NCI-H226 (cell line): Measurements from ENCODE around the gene CLNK.

Experiments
- DNase-seq: peaks from one replicate; pipeline ENCODE4 v3.0.0-alpha.2; 2015

Gene CLNK

GRCh38 chr4:10569491-10569890 is 115.1 kb downstream of the CLNK start:
- DNase-seq = no peak

- DNase-seq = no peak
Observed at GRCh38 chr4:10567766-10568165, 116.8 kb downstream of the CLNK start.

GRCh38 chr4:10565166-10565780 is 119.3 kb downstream of the CLNK start:
- DNase-seq = no peak

DNA sequence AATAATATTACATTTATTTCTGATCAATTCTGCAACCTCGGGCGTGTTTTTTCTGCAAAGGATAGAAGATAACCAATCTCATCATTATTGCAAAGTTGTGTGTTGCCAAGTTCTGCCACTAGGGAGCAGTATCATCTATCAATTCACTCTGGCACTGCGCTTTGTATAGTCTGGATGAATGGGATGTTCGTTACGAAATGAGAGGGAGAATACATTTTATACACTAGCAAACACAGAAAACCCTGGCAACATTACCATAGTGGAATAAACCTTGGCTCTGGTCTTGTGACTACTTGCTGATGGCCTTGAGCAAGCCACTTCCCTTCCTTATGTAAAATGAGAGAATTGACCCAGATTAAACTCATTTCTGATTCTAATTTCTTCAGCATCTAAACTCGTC is 129.9 kb downstream of the CLNK start:
- DNase-seq = peak; percentile 6

DNA sequence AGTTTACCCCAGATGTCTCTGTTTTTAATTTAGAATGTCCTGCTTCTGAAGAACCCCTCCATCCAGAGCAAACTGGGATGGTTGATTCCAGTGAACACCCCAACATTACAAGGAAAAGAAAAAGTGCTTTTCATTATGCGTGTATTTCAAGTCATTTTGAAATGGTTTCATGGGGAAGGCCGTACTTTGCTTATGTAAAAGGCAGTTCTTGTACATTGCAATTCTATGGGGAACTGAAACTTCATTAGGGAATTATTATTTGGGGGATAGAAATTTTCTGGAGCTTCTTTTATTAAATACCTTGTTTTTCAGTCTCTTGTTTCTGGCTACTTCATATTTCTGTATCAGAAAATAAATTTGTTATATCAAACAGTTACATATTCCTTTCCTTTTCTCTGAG is 130.4 kb downstream of the CLNK start:
- no peak for DNase-seq

GRCh38 chr4:10552591-10553280 is 131.8 kb downstream of the CLNK start:
- no peak for DNase-seq

GRCh38 chr4:10535912-10536311 is 148.7 kb downstream of the CLNK start:
- no peak for DNase-seq

DNA sequence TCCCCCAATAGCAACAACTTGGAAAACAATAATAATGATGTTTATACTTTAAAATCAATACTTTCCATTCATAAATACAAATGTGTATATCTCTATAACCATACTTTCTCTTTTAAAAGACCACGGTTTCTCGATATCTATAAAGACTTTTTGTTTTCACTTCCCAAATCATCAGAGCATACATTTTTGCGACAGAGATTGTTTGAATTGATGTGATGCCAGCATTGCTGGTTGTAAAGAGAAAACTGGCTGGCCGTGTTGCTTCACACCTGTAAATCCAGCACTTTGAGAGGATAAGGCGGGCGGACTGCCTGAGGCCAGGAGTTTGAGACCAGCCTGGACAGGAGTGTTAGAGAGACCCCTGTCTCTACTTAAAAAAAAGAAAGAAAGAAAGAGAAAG is 149.7 kb downstream of the CLNK start:
- no peak for DNase-seq

GRCh38 chr4:10532155-10532554 is 152.4 kb downstream of the CLNK start:
- no peak for DNase-seq

DNA sequence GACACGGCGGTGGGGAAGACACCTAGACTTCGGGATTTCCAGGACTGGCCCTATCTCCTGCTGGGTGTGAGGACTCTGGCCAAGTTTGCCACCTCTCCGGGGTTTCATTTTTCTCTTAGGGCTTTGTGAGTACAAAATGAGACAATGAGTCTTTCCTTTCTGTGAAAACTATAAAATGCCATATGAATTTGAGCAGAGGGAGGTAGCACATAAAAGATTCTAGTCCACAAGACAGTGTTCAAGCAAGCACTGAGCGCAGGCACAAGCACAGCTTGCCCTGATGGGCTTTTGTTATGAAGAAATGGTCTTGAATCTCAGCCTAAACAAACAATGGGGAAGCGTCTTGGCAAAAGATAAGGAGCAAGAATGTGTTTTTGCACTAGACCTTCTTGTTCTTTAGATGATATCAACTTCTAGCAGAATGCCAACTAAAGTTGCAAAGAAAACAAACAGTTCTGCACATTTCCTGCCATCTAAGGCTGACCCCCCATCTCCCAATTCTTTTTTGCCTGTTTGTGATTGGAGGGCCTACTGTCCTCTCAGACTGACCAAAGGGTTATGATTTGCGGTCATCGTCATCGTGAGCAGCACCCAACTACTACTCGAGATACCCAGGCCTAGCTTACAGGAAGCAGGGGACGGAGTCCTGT is 154.3 kb downstream of the CLNK start:
- peak; percentile 24 for DNase-seq

GRCh38 chr4:10529291-10530136 is 155.1 kb downstream of the CLNK start:
- peak; percentile 42 for DNase-seq

DNA sequence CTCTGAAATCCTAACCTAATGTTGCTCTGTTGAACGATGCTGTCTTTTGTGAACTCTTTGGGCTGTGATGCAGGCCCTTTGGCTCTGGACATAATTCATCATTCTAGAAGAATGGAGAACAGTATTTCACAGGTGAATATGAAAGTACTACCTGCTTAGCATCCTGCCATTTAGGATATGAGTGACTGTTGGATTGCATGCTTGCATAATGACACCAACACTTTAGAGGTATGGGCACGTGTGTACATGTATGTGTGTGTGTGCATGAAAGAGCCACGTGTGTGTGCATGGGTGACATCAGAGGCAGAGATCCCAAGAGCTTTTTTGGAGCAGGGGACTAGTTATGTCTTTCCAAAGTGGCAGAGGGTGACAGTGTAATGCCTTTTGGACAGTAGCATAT is 157.1 kb downstream of the CLNK start:
- DNase-seq = no peak

- no peak for DNase-seq
Observed at GRCh38 chr4:10526429-10527222, 157.9 kb downstream of the CLNK start.

GRCh38 chr4:10524196-10524833 is 160.3 kb downstream of the CLNK start:
- DNase-seq = no peak

- DNase-seq = no peak
Observed at GRCh38 chr4:10521424-10521823, 163.1 kb downstream of the CLNK start.

GRCh38 chr4:10509733-10510132 is 174.8 kb downstream of the CLNK start:
- no peak for DNase-seq

DNA sequence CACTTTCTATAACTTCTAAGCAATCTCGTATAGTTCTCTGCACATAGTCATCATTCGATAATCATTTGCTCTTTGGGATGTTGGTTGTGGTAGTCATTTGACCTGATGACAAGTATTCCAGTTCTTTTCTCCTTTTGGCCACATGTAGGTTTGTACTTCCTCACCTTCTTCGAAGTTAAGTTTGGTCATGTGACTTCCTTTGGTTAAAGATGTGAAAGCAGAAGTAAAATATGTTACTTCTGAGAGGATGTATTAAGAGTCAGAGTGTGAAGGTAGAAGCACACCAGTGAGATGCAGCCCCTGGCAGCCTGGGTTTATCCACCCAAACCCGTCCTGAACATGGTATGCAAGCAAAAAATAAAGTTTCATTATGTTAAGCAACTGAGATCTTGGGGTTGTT is 178.5 kb downstream of the CLNK start:
- DNase-seq = no peak

- no peak for DNase-seq
Observed at GRCh38 chr4:10504570-10505179, 179.9 kb downstream of the CLNK start.

GRCh38 chr4:10502717-10503116 is 181.9 kb downstream of the CLNK start:
- no peak for DNase-seq

DNA sequence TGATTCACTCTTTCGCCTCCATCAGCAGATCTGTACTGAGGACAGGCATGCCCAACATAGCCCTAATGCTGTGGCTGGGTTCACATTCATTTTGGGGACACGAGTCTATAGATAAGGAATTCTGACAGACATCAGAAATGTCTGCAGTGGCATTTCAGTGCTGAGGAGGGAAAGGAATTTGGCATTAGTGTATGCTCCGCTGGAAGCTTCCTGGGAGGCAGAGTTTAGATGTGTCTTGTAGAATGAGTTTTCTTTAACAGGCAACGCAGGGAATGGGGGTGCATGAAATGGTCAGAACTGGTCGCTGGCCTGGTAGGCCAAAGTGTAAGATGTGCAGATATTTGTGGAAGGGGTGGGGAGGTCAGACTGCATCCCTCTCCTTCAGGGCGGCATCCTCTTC is 183.8 kb downstream of the CLNK start:
- DNase-seq = no peak

DNA sequence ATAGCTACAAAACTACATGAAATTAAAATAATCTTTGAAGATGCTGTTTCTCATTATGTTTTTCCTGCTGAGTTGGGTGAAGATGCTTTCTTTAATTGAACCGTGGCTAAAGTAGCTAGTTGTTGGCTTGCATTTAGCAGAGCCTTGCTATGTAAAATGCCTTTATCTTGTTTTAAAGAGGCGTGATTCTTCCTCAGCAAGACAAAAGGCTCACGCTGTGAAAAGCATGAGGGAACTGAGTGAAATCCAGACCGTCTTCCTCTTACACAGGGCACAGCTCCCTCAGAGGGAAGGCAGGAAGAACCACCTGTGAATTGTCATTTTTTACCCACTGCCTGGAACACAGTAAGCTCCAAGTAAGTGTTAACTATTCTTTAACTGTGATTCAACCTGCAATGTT is 188.4 kb downstream of the CLNK start:
- DNase-seq = no peak

- no peak for DNase-seq
Observed at GRCh38 chr4:10495651-10496050, 188.9 kb downstream of the CLNK start.
